ENCODE results near the gene HOXC5. TPM values are rescaled to one million over a fixed set of nuclear protein-coding genes. Genes with fewer than 3 reads are reported as not detected.
A peak's percentile ranks its signal among the peaks of the same experiment; 100 is the strongest.

HOXC5 gene
- total and polyA plus RNA-seq, 2 donors (not counting 1 experiment from before 2014, with no cell fraction given) = not detected

- H2AFZ ChIP-seq (ENCODE audit: insufficient read depth, low read depth, low read length, poor library complexity, severe bottlenecking) = peak overlapping the region; percentile 24
- ATAC-seq (ENCODE audit: low read depth) = no peak
- peaks cover 30 to 46% of the 10 kb centered on the region in 2 donors for H3K4me1 ChIP-seq (ENCODE audit: control insufficient read depth in 2 of 2, insufficient read depth in 2 of 2, low read length in 2 of 2)
- no peaks in the 10 kb centered on the region for H3K9me3 Mint-ChIP-seq (ENCODE audit: insufficient read depth)
- no peak overlapping the region for H3K27ac ChIP-seq (ENCODE audit: low read length in 2 of 2)
- peaks cover 0 to 73% (median 12%) of the 10 kb centered on the region in 3 donors for H3K9me3 ChIP-seq (ENCODE audit: control extremely low read depth in 1 of 3, control insufficient read depth in 2 of 3, insufficient read depth in 1 of 3, low read length in 2 of 3)
- no peak for TF ChIP-seq EZH2 (IDR thresholded peaks at IDR 0.05; ENCODE audit: borderline replicate concordance, insufficient read depth, low read depth, low read length, poor library complexity, severe bottlenecking)
- no peak for TF ChIP-seq CTCF (IDR thresholded peaks at IDR 0.05)
- no peaks in the 10 kb centered on the region for H3K79me2 ChIP-seq (ENCODE audit: control insufficient read depth, insufficient read depth, low read length)
- H3K27ac Mint-ChIP-seq = peak overlapping the region; percentile 15
- peaks cover 29% of the 10 kb centered on the region for H3K4me1 Mint-ChIP-seq
- no peaks in the 10 kb centered on the region for H3K36me3 ChIP-seq (replicated peaks in 1 of 2; ENCODE audit: control extremely low read depth in 1 of 2, control insufficient read depth in 1 of 2, extremely low read depth in 1 of 2, insufficient read depth in 2 of 2, low read length in 1 of 2)
- H3K4me3 Mint-ChIP-seq = peak overlapping the region; percentile 39
- intact Hi-C loops (cut with micrococcal nuclease) = loop anchor here (5.0 kb wide), 1 partner anchor 44 kb away; no protein-coding TSS in a partner anchor
- no peak overlapping the region for H3K4me3 ChIP-seq (ENCODE audit: control extremely low read depth in 1 of 5, extremely low read depth in 1 of 5, insufficient read depth in 1 of 5, low read depth in 2 of 5, low read length in 4 of 5)
- H3K4me2 ChIP-seq (replicated peaks; ENCODE audit: low read depth, low read length, poor library complexity, severe bottlenecking) = peak overlapping the region; percentile 56
- peaks cover 87% of the 10 kb centered on the region for H3K27me3 Mint-ChIP-seq
- peak; percentile 52 for DNase-seq
- ChIA-PET CTCF (interaction anchor here (0.6 to 1.4 kb wide), 2 partner anchors 46 to 267 kb away, joined by 4 to 6 read pairs; partner anchors contain the start of gene HOXC5), POLR2A (no interaction called here)
- peaks cover 0 to 98% (median 92%) of the 10 kb centered on the region in 4 experiments for H3K27me3 ChIP-seq (replicated peaks in 1 of 4; ENCODE audit: control extremely low read depth in 1 of 4, control insufficient read depth in 3 of 4, insufficient read depth in 4 of 4, low read length in 3 of 4)
- 4% methylated on average over 47 of the region's 50 CpGs for WGBS (ENCODE audit: insufficient coverage)
- no peaks in the 10 kb centered on the region for H4K20me1 ChIP-seq (ENCODE audit: control insufficient read depth, insufficient read depth, low read length, poor library complexity, severe bottlenecking)
- no peak overlapping the region for H3K9ac ChIP-seq (ENCODE audit: low read length)
Measured at GRCh38 chr12:53985994-53986685, 46.7 kb upstream of the HOXC5 start.
